ENCODE results near the gene SMYD4.
"Not testable (repeated sequence)": the region's sequence is repeated elsewhere in the genome, so short reads cannot be mapped to it uniquely, and the experiment has no call there.

SMYD4 gene

GRCh38 chr17:1807890-1808289 lies 21.8 kb downstream of the SMYD4 start:
- H3K27me3 Mint-ChIP-seq (ENCODE audit: low read depth), result no peaks in the 10 kb centered on the region
- H3K27ac Mint-ChIP-seq, result no peak overlapping the region
- H3K9me3 Mint-ChIP-seq, result no peaks in the 10 kb centered on the region
- DNase-seq (ENCODE audit: low spot score), result no peak
- no peak overlapping the region for H3K4me3 Mint-ChIP-seq
- peaks cover 22% of the 10 kb centered on the region for H3K36me3 Mint-ChIP-seq (ENCODE audit: low read depth)
- no peaks in the 10 kb centered on the region for H3K4me1 Mint-ChIP-seq (ENCODE audit: low read depth)

DNA sequence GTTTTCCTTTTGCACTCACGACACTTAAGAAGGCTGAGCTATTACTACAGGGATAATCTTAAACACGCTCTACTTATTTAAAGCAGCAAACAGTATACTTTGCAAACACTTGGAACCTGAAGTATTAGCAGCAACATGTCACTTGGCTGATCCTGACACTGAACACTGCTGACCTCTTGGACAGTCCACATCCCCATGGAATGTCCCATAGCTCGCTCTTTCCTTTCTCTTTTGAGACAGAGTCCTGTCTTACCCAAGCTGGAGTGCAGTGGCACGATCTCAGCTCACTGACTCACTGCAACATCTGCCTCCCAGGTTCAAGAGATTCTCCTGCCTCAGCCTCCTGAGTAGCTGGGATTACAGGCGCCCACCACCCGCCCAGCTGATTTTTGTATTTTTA lies 26.4 kb downstream of the SMYD4 start:
- H3K4me1 Mint-ChIP-seq (ENCODE audit: low read depth), result no peaks in the 10 kb centered on the region
- no peaks in the 10 kb centered on the region for H3K27me3 Mint-ChIP-seq (ENCODE audit: low read depth)
- H3K9me3 Mint-ChIP-seq, result no peaks in the 10 kb centered on the region
- peaks cover 21% of the 10 kb centered on the region for H3K36me3 Mint-ChIP-seq (ENCODE audit: low read depth)
- no peak overlapping the region for H3K4me3 Mint-ChIP-seq
- H3K27ac Mint-ChIP-seq, result no peak overlapping the region
- no peak for DNase-seq (ENCODE audit: low spot score)

DNA sequence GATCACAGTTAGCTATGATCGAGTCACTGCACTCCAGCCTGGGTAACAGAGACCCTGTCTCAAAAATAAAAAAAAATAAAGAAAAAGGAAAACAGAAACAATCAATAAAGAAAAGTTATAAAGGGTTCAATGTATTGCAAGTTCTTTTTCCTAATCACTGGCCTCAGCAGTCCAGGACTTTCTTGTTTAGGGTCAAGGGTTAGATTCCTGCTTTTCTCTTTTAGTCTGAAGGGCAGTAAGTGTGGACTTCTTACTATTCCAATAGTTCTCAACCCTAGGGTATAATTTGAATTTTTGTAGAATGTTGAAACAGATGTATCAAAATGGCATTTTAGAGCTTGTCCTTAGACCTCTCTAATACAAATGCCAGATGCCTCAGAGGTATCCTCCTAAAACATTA lies 27.3 kb downstream of the SMYD4 start:
- H3K9me3 Mint-ChIP-seq, result no peaks in the 10 kb centered on the region
- no peak overlapping the region for H3K4me3 Mint-ChIP-seq
- H3K27ac Mint-ChIP-seq, result no peak overlapping the region

DNA sequence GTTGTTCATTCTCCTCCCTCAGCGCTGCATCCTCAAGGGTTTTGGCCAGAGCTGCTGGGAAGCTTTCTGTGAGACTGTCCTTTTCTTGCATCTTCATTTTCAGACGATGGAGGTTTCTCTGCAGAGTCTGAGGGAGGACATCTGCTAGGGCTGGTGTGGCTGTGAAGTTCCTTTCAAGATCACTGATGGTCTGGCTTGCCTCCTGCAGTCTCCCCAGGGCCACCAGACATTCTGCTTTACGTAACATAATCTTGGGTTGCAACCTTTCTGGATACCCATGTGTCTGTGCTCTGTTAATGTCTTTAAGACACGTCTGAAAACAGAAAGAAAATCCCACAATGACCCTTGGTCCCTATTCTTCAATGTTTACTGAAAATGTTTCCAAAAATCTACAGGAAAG lies 29.0 kb downstream of the SMYD4 start:
- no peaks in the 10 kb centered on the region for H3K27me3 Mint-ChIP-seq (ENCODE audit: low read depth)
- no peak overlapping the region for H3K4me3 Mint-ChIP-seq
- H3K9me3 Mint-ChIP-seq, result no peaks in the 10 kb centered on the region
- H3K4me1 Mint-ChIP-seq (ENCODE audit: low read depth), result peaks cover 4% of the 10 kb centered on the region
- H3K27ac Mint-ChIP-seq, result no peak overlapping the region
- peaks cover 27% of the 10 kb centered on the region for H3K36me3 Mint-ChIP-seq (ENCODE audit: low read depth)
- no peak for DNase-seq (ENCODE audit: low spot score)

More for the DNA sequence above, 27.3 kb downstream of the SMYD4 start:
- DNase-seq (ENCODE audit: low spot score), result no peak
- no peaks in the 10 kb centered on the region for H3K27me3 Mint-ChIP-seq (ENCODE audit: low read depth)
- peaks cover 23% of the 10 kb centered on the region for H3K36me3 Mint-ChIP-seq (ENCODE audit: low read depth)
- H3K4me1 Mint-ChIP-seq (ENCODE audit: low read depth), result no peaks in the 10 kb centered on the region

DNA sequence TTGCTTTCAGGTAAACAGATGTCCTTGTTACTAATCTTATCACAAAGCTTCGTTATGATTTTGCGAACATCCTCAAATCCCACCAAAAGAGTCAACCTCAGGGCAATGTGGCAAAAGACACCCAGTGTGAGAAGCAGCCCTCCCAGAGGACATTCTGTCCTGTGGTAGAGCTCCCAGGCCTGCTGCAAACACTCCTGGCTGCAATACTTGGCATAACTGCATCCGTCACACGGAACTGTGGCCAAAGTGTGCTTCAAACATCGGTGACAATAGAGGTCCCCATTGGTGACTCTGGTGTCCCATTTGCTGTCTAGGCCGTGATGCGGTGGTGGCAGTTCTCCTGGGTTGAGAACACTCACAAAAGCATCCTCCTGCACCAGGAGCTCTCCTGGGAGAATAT lies 29.5 kb downstream of the SMYD4 start:
- DNase-seq (ENCODE audit: low spot score), result no peak
- H3K9me3 Mint-ChIP-seq, result no peaks in the 10 kb centered on the region
- no peaks in the 10 kb centered on the region for H3K27me3 Mint-ChIP-seq (ENCODE audit: low read depth)
- no peak overlapping the region for H3K4me3 Mint-ChIP-seq
- peaks cover 4% of the 10 kb centered on the region for H3K4me1 Mint-ChIP-seq (ENCODE audit: low read depth)
- H3K36me3 Mint-ChIP-seq (ENCODE audit: low read depth), result peaks cover 27% of the 10 kb centered on the region
- H3K27ac Mint-ChIP-seq, result no peak overlapping the region

- H3K27ac Mint-ChIP-seq; H3K27me3 Mint-ChIP-seq (ENCODE audit: low read depth); DNase-seq (ENCODE audit: low spot score); H3K9me3 Mint-ChIP-seq; H3K4me3 Mint-ChIP-seq: not testable (repeated sequence)
- H3K4me1 Mint-ChIP-seq (ENCODE audit: low read depth), result peaks cover 11% of the 10 kb centered on the region
- H3K36me3 Mint-ChIP-seq (ENCODE audit: low read depth), result peaks cover 28% of the 10 kb centered on the region
Observed at GRCh38 chr17:1797846-1798245, 31.9 kb downstream of the SMYD4 start.

GRCh38 chr17:1797323-1797722 lies 32.4 kb downstream of the SMYD4 start:
- H3K4me1 Mint-ChIP-seq (ENCODE audit: low read depth), result peaks cover 11% of the 10 kb centered on the region
- H3K27ac Mint-ChIP-seq, result no peak overlapping the region
- no peak overlapping the region for H3K4me3 Mint-ChIP-seq
- no peak for DNase-seq (ENCODE audit: low spot score)
- H3K36me3 Mint-ChIP-seq (ENCODE audit: low read depth), result peaks cover 28% of the 10 kb centered on the region
- no peaks in the 10 kb centered on the region for H3K9me3 Mint-ChIP-seq
- no peaks in the 10 kb centered on the region for H3K27me3 Mint-ChIP-seq (ENCODE audit: low read depth)

DNA sequence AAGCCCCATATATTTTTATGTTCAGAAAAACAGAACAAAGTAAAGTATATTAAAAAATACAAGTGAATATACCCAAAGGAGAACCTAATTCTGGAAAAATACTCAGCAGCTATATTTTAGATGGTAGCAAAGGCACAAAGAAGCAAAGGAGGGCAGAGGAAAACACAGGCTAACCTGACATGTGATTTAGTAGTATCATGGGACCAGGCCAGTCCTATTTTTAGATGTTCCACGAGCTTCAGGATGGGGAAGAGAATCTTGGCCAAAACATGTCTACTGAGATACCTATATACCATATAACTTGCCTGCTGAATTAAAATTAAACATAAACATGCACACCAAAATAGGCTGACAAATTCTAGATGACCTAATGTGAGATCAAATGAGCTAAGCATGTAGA lies 32.9 kb downstream of the SMYD4 start:
- Mint-ChIP-seq H3K4me1 (ENCODE audit: low read depth) (peaks cover 11% of the 10 kb centered on the region), H3K4me3 (no peak overlapping the region), H3K27ac (no peak overlapping the region), H3K27me3 (ENCODE audit: low read depth) (no peaks in the 10 kb centered on the region), H3K36me3 (ENCODE audit: low read depth) (peaks cover 25% of the 10 kb centered on the region), H3K9me3 (no peaks in the 10 kb centered on the region)
- DNase-seq (ENCODE audit: low spot score), result no peak

DNA sequence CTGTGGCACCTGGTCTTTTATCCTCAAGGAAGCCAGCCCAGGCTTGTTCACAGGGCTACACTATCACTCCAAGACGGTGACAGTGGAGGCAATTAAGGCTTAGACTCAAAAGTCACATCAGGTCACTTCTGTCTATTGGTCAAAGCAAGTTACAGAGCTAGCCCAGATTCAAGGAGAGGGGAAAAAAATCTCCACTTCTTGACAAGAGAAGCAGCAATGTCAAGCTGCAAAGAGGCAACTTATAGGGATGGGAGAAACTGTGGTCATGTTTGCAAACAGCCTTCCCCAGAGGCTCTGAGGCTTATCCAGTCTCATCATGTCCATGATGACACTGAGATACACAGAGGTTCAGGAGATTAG lies 36.3 kb downstream of the SMYD4 start:
- H3K36me3 Mint-ChIP-seq (ENCODE audit: low read depth), result peaks cover 20% of the 10 kb centered on the region
- no peak overlapping the region for H3K4me3 Mint-ChIP-seq
- DNase-seq (ENCODE audit: low spot score), result no peak
- no peaks in the 10 kb centered on the region for H3K27me3 Mint-ChIP-seq (ENCODE audit: low read depth)
- peaks cover 13% of the 10 kb centered on the region for H3K4me1 Mint-ChIP-seq (ENCODE audit: low read depth)
- H3K9me3 Mint-ChIP-seq, result no peaks in the 10 kb centered on the region
- H3K27ac Mint-ChIP-seq, result no peak overlapping the region

GRCh38 chr17:1792495-1793446 lies 36.9 kb downstream of the SMYD4 start:
- no peak for DNase-seq (ENCODE audit: low spot score)
- Mint-ChIP-seq H3K27me3 (ENCODE audit: low read depth) (no peaks in the 10 kb centered on the region), H3K27ac (no peak overlapping the region), H3K4me1 (ENCODE audit: low read depth) (peaks cover 13% of the 10 kb centered on the region), H3K9me3 (no peaks in the 10 kb centered on the region), H3K4me3 (no peak overlapping the region), H3K36me3 (ENCODE audit: low read depth) (peaks cover 15% of the 10 kb centered on the region)

DNA sequence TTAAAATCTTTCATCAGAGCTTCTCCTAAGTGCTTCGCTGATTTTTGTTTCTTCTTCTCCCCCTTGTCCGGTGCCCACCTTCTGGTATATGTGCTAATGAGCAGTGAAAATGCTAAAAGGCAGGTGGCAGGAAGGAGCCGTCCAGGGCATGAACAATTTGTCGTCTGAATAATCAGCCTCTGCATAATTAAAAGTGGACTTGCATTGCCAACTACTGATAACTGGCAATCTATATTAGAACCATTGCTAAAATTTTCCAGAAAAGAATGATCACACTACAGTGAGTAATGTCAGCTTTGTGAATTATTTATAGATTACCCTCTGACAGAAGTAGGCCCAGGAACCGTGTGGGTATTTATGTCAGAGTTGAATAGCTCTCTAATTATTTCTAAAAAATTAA lies 39.8 kb downstream of the SMYD4 start:
- DNase-seq (ENCODE audit: low spot score), result no peak
- peaks cover 12% of the 10 kb centered on the region for H3K36me3 Mint-ChIP-seq (ENCODE audit: low read depth)
- no peaks in the 10 kb centered on the region for H3K9me3 Mint-ChIP-seq
- H3K4me1 Mint-ChIP-seq (ENCODE audit: low read depth), result peaks cover 7% of the 10 kb centered on the region
- no peak overlapping the region for H3K4me3 Mint-ChIP-seq
- no peak overlapping the region for H3K27ac Mint-ChIP-seq
- no peaks in the 10 kb centered on the region for H3K27me3 Mint-ChIP-seq (ENCODE audit: low read depth)

- Mint-ChIP-seq H3K4me1 (ENCODE audit: low read depth) (peaks cover 7% of the 10 kb centered on the region), H3K4me3 (no peak overlapping the region), H3K9me3 (no peaks in the 10 kb centered on the region), H3K27me3 (ENCODE audit: low read depth) (no peaks in the 10 kb centered on the region), H3K36me3 (ENCODE audit: low read depth) (peaks cover 31% of the 10 kb centered on the region), H3K27ac (peak overlapping the region; percentile 2)
- no peak for DNase-seq (ENCODE audit: low spot score)
Observed at GRCh38 chr17:1787301-1787902, 42.3 kb downstream of the SMYD4 start.

DNA sequence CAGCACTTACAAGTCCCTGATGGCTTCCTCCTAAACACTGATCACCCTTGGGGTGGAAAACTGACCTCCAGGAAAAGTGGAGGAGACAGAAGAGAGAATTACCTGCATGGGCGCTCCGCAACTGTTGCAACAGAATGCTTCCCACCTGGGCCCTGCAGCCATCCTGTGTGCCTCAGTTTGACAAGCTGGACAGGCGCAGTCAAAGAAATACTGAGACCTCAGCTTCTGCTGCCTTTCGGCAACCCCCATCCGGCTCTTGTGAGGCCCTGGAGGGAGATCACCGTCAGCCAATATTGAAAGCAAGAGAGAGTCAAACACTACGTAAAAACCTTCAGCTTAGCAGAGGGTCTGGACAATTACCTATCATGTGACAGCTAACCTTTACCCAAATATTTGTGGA lies 43.0 kb downstream of the SMYD4 start:
- H3K9me3 Mint-ChIP-seq, result no peaks in the 10 kb centered on the region
- DNase-seq (ENCODE audit: low spot score), result no peak
- no peaks in the 10 kb centered on the region for H3K27me3 Mint-ChIP-seq (ENCODE audit: low read depth)
- peaks cover 38% of the 10 kb centered on the region for H3K36me3 Mint-ChIP-seq (ENCODE audit: low read depth)
- no peak overlapping the region for H3K27ac Mint-ChIP-seq
- H3K4me1 Mint-ChIP-seq (ENCODE audit: low read depth), result peaks cover 7% of the 10 kb centered on the region
- no peak overlapping the region for H3K4me3 Mint-ChIP-seq

GRCh38 chr17:1785930-1786329 lies 43.8 kb downstream of the SMYD4 start:
- Mint-ChIP-seq H3K36me3 (ENCODE audit: low read depth) (peaks cover 40% of the 10 kb centered on the region), H3K27ac (no peak overlapping the region), H3K4me3 (no peak overlapping the region), H3K4me1 (ENCODE audit: low read depth) (peaks cover 5% of the 10 kb centered on the region), H3K9me3 (no peaks in the 10 kb centered on the region), H3K27me3 (ENCODE audit: low read depth) (no peaks in the 10 kb centered on the region)
- no peak for DNase-seq (ENCODE audit: low spot score)

All from T-helper 2 cell treated with Interferon-gamma antibody and Interleukin-4, amounts not matched to agents 5 μg/mL and 100 μg/mL, for 36 hours (primary cell).